IMR-90 (cell line): ENCODE results near the gene PLIN4. TPM values are rescaled to one million over a fixed set of nuclear protein-coding genes. Genes with fewer than 3 reads are reported as not detected.

Experiments used
- ATAC-seq: fragments of 200-7000 bp; cut with Tn5 transposase; 2 replicates; pipeline ENCODE4 v1.9.1; 2020; ENCODE audit warnings: low read depth, mild to moderate bottlenecking, moderate library complexity
- BruUV-seq: library from RNA; stranded (reverse); fragments of 400-500 nt; replicated peaks from 2 replicates; lab custom pipeline; 2021; lab: Mats Ljungman, UMichigan
- CTCF ChIA-PET: fragments of 300-600 bp; formaldehyde crosslinking; extraction: SDS; loops from one replicate; lab custom pipeline; 2021; ENCODE audit warnings: antibody characterized with exemption; lab: Yijun Ruan, JAX
- POLR2A ChIA-PET: fragments of 300-600 bp; sonication (Branson Sonifier 250); formaldehyde crosslinking; loops from one replicate; lab custom pipeline; 2022; ENCODE audit warnings: antibody characterized with exemption; ENCODE audit not compliant: unreplicated experiment; lab: Charles Lee
- DNase-seq: peaks from one replicate; pipeline ENCODE4 v3.0.0; 2013
- H2AFZ ChIP-seq: replicated peaks from 2 replicates; pipeline ENCODE3; 2013; ENCODE audit warnings: low read length, mild to moderate bottlenecking; ENCODE audit not compliant: poor library complexity
- H2AK5ac ChIP-seq: 2 replicates; pipeline ENCODE4 v1.6.1; 2013; ENCODE audit warnings: low read depth, low read length, inconsistent platforms
- H2AK9ac ChIP-seq: replicated peaks from 2 replicates; pipeline ENCODE3; 2013; ENCODE audit warnings: mild to moderate bottlenecking, low read depth, low read length, moderate library complexity; ENCODE audit not compliant: poor library complexity
- H2BK120ac ChIP-seq: 2 replicates; pipeline ENCODE4 v1.6.1; 2013; ENCODE audit warnings: low read depth, low read length, inconsistent platforms
- H2BK15ac ChIP-seq: 3 replicates; pipeline ENCODE4 v1.6.1; 2013; ENCODE audit warnings: low read depth, low read length, inconsistent platforms
- H2BK20ac ChIP-seq: 2 replicates; pipeline ENCODE4 v1.6.1; 2013; ENCODE audit warnings: low read depth, mild to moderate bottlenecking, inconsistent platforms, low read length, moderate library complexity
- H2BK5ac ChIP-seq: 2 replicates; pipeline ENCODE4 v1.6.1; 2013; ENCODE audit warnings: mild to moderate bottlenecking, low read depth, low read length, inconsistent platforms; ENCODE audit not compliant: poor library complexity, severe bottlenecking
- H3K14ac ChIP-seq: replicated peaks from 2 replicates; pipeline ENCODE4 v1.6.1; 2013; ENCODE audit warnings: low read depth, low read length, inconsistent platforms
- H3K18ac ChIP-seq: 2 replicates; pipeline ENCODE4 v1.6.1; 2013; ENCODE audit warnings: low read depth, low read length, control low read depth
- H3K23ac ChIP-seq: 2 replicates; pipeline ENCODE4 v1.6.1; 2013; ENCODE audit warnings: low read depth, low read length, inconsistent platforms
- H3K27ac ChIP-seq: 2 replicates; pipeline ENCODE4 v1.5.1; 2013; ENCODE audit warnings: mild to moderate bottlenecking, control low read depth, low read length; ENCODE audit not compliant: insufficient read depth
- H3K27me3 ChIP-seq: 2 replicates; pipeline ENCODE4 v1.6.1; 2013; ENCODE audit warnings: low read length; ENCODE audit not compliant: control insufficient read depth, insufficient read depth
- H3K36me3 ChIP-seq: 2 replicates; pipeline ENCODE4 v1.6.1; 2013; ENCODE audit warnings: low read length, mixed read lengths; ENCODE audit not compliant: control insufficient read depth, insufficient read depth
- H3K4ac ChIP-seq: 2 replicates; pipeline ENCODE4 v1.6.1; 2013; ENCODE audit warnings: low read depth, low read length, inconsistent platforms
- H3K4me1 ChIP-seq: 2 replicates; pipeline ENCODE4 v1.6.1; 2013; ENCODE audit warnings: low read length, mixed read lengths; ENCODE audit not compliant: control insufficient read depth, insufficient read depth
- H3K4me2 ChIP-seq: 2 replicates; pipeline ENCODE4 v1.6.1; 2013; ENCODE audit warnings: low read depth, mild to moderate bottlenecking, control low read depth, low read length, moderate library complexity
- H3K4me3 ChIP-seq: 2 replicates; pipeline ENCODE4 v1.5.1; 2013; ENCODE audit warnings: low read depth, mild to moderate bottlenecking, control low read depth, low read length, moderate library complexity; ENCODE audit not compliant: insufficient read depth
- H3K56ac ChIP-seq: 2 replicates; pipeline ENCODE4 v1.6.1; 2013; ENCODE audit warnings: low read length, inconsistent platforms; ENCODE audit not compliant: insufficient read depth; ENCODE audit errors: extremely low read depth
- H3K79me1 ChIP-seq, 2 experiments: 2 replicates each; pipeline ENCODE4 v1.6.1; 2013; ENCODE audit warnings: low read length in 2 of 2, inconsistent platforms in 1 of 2, low read depth in 1 of 2
- H3K9ac ChIP-seq: 2 replicates; pipeline ENCODE4 v1.6.1; 2013; ENCODE audit warnings: low read depth, low read length, control low read depth
- H3K9me1 ChIP-seq: 2 replicates; pipeline ENCODE4 v1.6.1; 2013; ENCODE audit warnings: low read length, inconsistent platforms; ENCODE audit not compliant: insufficient read depth
- H3K9me3 ChIP-seq: 2 replicates; pipeline ENCODE4 v1.6.1; 2013; ENCODE audit warnings: low read length; ENCODE audit not compliant: control insufficient read depth, insufficient read depth
- H4K20me1 ChIP-seq: 2 replicates; pipeline ENCODE4 v1.6.1; 2013; ENCODE audit warnings: low read length, inconsistent platforms; ENCODE audit not compliant: insufficient read depth
- H4K5ac ChIP-seq: 2 replicates; pipeline ENCODE4 v1.6.1; 2013; ENCODE audit warnings: mild to moderate bottlenecking, low read depth, low read length, control low read depth
- H4K8ac ChIP-seq, 2 experiments: 2 replicates each; pipeline ENCODE4 v1.6.1; 2013; ENCODE audit warnings: low read depth in 2 of 2, low read length in 2 of 2, control low read depth in 1 of 2, inconsistent platforms in 1 of 2
- H4K91ac ChIP-seq: 2 replicates; pipeline ENCODE4 v1.6.1; 2013; ENCODE audit warnings: low read depth, low read length, inconsistent platforms; ENCODE audit not compliant: insufficient read depth
- BHLHE40 ChIP-seq: fragments of 150-350 bp; IDR thresholded peaks from 2 replicates; pipeline ENCODE4 v1.6.1; 2016; ENCODE audit warnings: mild to moderate bottlenecking, low read depth, low read length
- CEBPB ChIP-seq: IDR thresholded peaks from 2 replicates; pipeline ENCODE4 v1.6.1; 2012; ENCODE audit warnings: low read depth, low read length, improper control_type of control experiment
- CHD1 ChIP-seq: IDR thresholded peaks from 2 replicates; pipeline ENCODE4 v1.6.1; 2012; ENCODE audit warnings: low read depth, low read length, improper control_type of control experiment
- ELK1 ChIP-seq: fragments of 150-350 bp; IDR thresholded peaks from 2 replicates; pipeline ENCODE4 v1.6.1; 2016; ENCODE audit warnings: low read depth, mild to moderate bottlenecking, low read length, moderate library complexity, borderline replicate concordance
- FOS ChIP-seq: fragments of 150-350 bp; IDR thresholded peaks from 2 replicates; pipeline ENCODE4 v1.6.1; 2016; ENCODE audit warnings: low read depth, low read length
- MAFK ChIP-seq: IDR thresholded peaks from 2 replicates; pipeline ENCODE4 v1.6.1; 2012; ENCODE audit warnings: low read depth, low read length, improper control_type of control experiment
- MAZ ChIP-seq: IDR thresholded peaks from 2 replicates; pipeline ENCODE4 v1.6.1; 2012; ENCODE audit warnings: low read depth, mild to moderate bottlenecking, low read length, improper control_type of control experiment, moderate library complexity, borderline replicate concordance
- MXI1 ChIP-seq: IDR thresholded peaks from 2 replicates; pipeline ENCODE4 v1.6.1; 2012; ENCODE audit warnings: low read depth, mild to moderate bottlenecking, low read length, moderate library complexity, borderline replicate concordance
- NFE2L2 ChIP-seq: fragments of 150-350 bp; IDR thresholded peaks from 2 replicates; pipeline ENCODE4 v1.6.1; 2016; ENCODE audit warnings: low read depth, mild to moderate bottlenecking, low read length
- POLR2A ChIP-seq: IDR thresholded peaks from 2 replicates; pipeline ENCODE4 v1.6.1; 2012; ENCODE audit warnings: mild to moderate bottlenecking, low read depth, low read length
- RAD21 ChIP-seq: IDR thresholded peaks from 2 replicates; pipeline ENCODE4 v1.6.1; 2012; ENCODE audit warnings: low read length, improper control_type of control experiment
- RCOR1 ChIP-seq: IDR thresholded peaks from 2 replicates; pipeline ENCODE4 v1.6.1; 2012; ENCODE audit warnings: mild to moderate bottlenecking, low read length, improper control_type of control experiment; ENCODE audit not compliant: insufficient replicate concordance
- RFX5 ChIP-seq: IDR thresholded peaks from 2 replicates; pipeline ENCODE4 v1.8.0; 2012; ENCODE audit warnings: low read depth, mild to moderate bottlenecking, low read length, moderate library complexity
- SMC3 ChIP-seq: fragments of 150-350 bp; IDR thresholded peaks from 2 replicates; pipeline ENCODE4 v1.6.1; 2016; ENCODE audit warnings: low read depth, mild to moderate bottlenecking, antibody characterized with exemption, low read length, moderate library complexity
- USF2 ChIP-seq: fragments of 150-350 bp; IDR thresholded peaks from 2 replicates; pipeline ENCODE4 v1.6.1; 2017; ENCODE audit warnings: mild to moderate bottlenecking, antibody characterized with exemption, low read length, low read depth
- WGBS, 2 experiments: methylation state at CpG; one replicate each; pipeline versions ENCODE4 v1.1.5 to v1.1.7; 2013; ENCODE audit warnings: missing lambda C conversion rate in 2 of 2; ENCODE audit not compliant: insufficient read length in 1 of 2; ENCODE audit errors: extremely low coverage in 2 of 2; 5-methylcytosine and 5-hydroxymethylcytosine counted together
- dilution Hi-C: fragments of 300-500 bp; cut with HindIII; formaldehyde crosslinking; loops from one replicate; pipeline ENCODE4 v1.14.3; 2018; ENCODE audit warnings: low sequenced_read_pairs; ENCODE audit not compliant: unreplicated experiment
- in situ Hi-C: fragments of 300-500 bp; cut with MboI; formaldehyde crosslinking; loops from 3 replicates; pipeline ENCODE4 v1.14.3; 2019; ENCODE audit warnings: low sequenced_read_pairs, inconsistent platforms, mixed read lengths
- intact Hi-C: fragments of 100-400 bp; cut with micrococcal nuclease; formaldehyde crosslinking; loops from 2 replicates; pipeline ENCODE4 v1.10.0; 2022
- polyA plus RNA-seq, 3 experiments: library from polyadenylated mRNA; depleted of rRNA; stranded (reverse); fragments of >200 nt; gene quantifications; 2 replicates each; pipeline ENCODE4 v1.2.3, GENCODE V29; 2012; ENCODE audit warnings: low replicate concordance in 1 of 3
- total RNA-seq: library from RNA; depleted of rRNA; stranded (reverse); fragments of >200 nt; gene quantifications from 2 replicates; pipeline ENCODE4 v1.2.3, GENCODE V29; 2012
- TF ChIP-seq, protein P1 (sequence below): conservative IDR thresholded peaks from 2 replicates; pipeline ENCODE4 v1.5.1; 2012; ENCODE audit warnings: mild to moderate bottlenecking, low read depth, low read length, improper control_type of control experiment

Gene PLIN4
- total and polyA plus RNA-seq, 2 of the 4 experiments (the other 2 are of a cell fraction) = under 0.01 to 0.09 TPM

GRCh38 chr19:4536798-4537197 is 18.5 kb upstream of the PLIN4 start:
- Histone ChIP-seq H4K91ac (no peak overlapping the region), H3K4me3 (no peak overlapping the region), H3K9me3 (peaks cover 6% of the 10 kb centered on the region), H3K27me3 (peaks cover 40% of the 10 kb centered on the region), H3K18ac (no peak overlapping the region), H2AK5ac (no peak overlapping the region), H2AFZ (no peak overlapping the region), H2BK5ac (no peak overlapping the region), H2AK9ac (no peak overlapping the region), H3K9ac (no peak overlapping the region), H4K5ac (no peak overlapping the region), H2BK15ac (no peak overlapping the region), H3K27ac (no peak overlapping the region), H3K23ac (no peak overlapping the region), H3K36me3 (no peaks in the 10 kb centered on the region), H3K9me1 (no peaks in the 10 kb centered on the region), H2BK20ac (no peak overlapping the region), H3K14ac (no peak overlapping the region), H3K56ac (no peak overlapping the region), H2BK120ac (no peak overlapping the region), H3K79me1 (no peaks in the 10 kb centered on the region), H3K4ac (no peak overlapping the region), H3K4me2 (no peak overlapping the region), H3K4me1 (no peaks in the 10 kb centered on the region; the same call in 1 of the 2 replicates), H4K20me1 (no peaks in the 10 kb centered on the region), H4K8ac (no peak overlapping the region)
- BruUV-seq = no TSS peak
- 60% methylated on average over 3 of the region's 5 CpGs; no CpG with 5 or more reads in 1 of the 2 experiments for WGBS, 2 experiments
- in situ Hi-C loops = no loop called here
- POLR2A ChIA-PET = no interaction called here
- intact Hi-C loops = no loop called here
- dilution Hi-C loops = no loop called here
- TF ChIP-seq MAZ (no peak), RFX5 (no peak), POLR2A (no peak), MXI1 (no peak), MAFK (no peak), RAD21 (no peak), CEBPB (no peak), USF2 (no peak), RCOR1 (no peak), BHLHE40 (no peak), ELK1 (no peak), SMC3 (no peak), FOS (no peak), CHD1 (no peak), NFE2L2 (no peak)
- TF ChIP-seq, protein P1, sequence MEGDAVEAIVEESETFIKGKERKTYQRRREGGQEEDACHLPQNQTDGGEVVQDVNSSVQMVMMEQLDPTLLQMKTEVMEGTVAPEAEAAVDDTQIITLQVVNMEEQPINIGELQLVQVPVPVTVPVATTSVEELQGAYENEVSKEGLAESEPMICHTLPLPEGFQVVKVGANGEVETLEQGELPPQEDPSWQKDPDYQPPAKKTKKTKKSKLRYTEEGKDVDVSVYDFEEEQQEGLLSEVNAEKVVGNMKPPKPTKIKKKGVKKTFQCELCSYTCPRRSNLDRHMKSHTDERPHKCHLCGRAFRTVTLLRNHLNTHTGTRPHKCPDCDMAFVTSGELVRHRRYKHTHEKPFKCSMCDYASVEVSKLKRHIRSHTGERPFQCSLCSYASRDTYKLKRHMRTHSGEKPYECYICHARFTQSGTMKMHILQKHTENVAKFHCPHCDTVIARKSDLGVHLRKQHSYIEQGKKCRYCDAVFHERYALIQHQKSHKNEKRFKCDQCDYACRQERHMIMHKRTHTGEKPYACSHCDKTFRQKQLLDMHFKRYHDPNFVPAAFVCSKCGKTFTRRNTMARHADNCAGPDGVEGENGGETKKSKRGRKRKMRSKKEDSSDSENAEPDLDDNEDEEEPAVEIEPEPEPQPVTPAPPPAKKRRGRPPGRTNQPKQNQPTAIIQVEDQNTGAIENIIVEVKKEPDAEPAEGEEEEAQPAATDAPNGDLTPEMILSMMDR = no peak
- DNase-seq (no peak), ATAC-seq (no peak)
- CTCF ChIA-PET = no interaction called here
